GM10266 (cell line): Measurements from ENCODE around the gene TRMT10C.
"Not testable (repeated sequence)": the region's sequence is repeated elsewhere in the genome, so short reads cannot be mapped to it uniquely, and the experiment has no call there.

Source experiments
- DNase-seq: peaks from one replicate; pipeline ENCODE4 v3.0.0; 2012; ENCODE audit errors: extremely low spot score
- CTCF ChIP-seq: IDR thresholded peaks from 2 replicates; pipeline ENCODE4 v1.5.1; 2012; ENCODE audit warnings: mild to moderate bottlenecking, low read depth; ENCODE audit not compliant: control insufficient read depth, insufficient read depth; ENCODE audit errors: missing control alignments

The TRMT10C gene

GRCh38 chr3:101533603-101533968 lies 28.1 kb upstream of the TRMT10C start:
- no peak for DNase-seq
- TF ChIP-seq CTCF = no peak

GRCh38 chr3:101535221-101535620 lies 26.4 kb upstream of the TRMT10C start:
- DNase-seq = no peak
- TF ChIP-seq CTCF = no peak

DNA sequence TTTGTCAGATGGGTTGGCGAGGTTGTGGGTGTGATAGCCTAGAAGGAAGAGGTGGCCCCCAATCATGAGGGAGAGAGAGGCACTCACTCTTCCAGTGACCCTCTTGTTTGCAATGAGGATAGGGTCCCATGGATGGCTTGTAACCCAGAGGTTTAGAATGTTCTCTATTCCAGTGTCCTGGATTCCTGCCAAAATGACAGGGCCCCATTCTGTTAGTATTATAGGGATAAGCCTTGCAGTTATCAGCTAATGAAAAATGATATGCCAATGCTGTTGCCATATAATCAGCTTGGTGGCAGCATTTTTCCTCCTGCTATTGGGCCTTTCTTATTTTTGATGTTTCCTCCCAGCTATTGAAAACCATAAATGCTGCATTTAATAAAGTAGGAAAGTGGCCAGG lies 25.4 kb upstream of the TRMT10C start:
- TF ChIP-seq CTCF = no peak
- DNase-seq = no peak

DNA sequence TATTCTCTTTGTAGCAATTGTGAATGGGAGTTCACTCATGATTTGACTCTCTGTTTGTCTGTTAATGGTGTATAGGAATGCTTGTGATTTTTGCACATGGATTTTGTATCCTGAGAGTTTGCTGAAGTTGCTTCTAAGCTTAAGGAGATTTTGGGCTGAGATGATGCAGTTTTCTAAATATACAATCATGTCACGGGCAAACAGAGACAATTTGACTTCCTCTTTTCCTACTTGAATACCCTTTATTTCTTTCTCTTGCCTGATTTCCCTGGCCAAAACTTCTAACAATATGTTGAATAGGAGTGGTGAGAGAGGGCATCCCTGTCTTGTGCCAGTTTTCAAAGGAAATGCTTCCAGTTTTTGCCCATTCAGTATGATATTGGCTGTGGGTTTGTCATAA lies 24.7 kb upstream of the TRMT10C start:
- DNase-seq = not testable (repeated sequence)

DNA sequence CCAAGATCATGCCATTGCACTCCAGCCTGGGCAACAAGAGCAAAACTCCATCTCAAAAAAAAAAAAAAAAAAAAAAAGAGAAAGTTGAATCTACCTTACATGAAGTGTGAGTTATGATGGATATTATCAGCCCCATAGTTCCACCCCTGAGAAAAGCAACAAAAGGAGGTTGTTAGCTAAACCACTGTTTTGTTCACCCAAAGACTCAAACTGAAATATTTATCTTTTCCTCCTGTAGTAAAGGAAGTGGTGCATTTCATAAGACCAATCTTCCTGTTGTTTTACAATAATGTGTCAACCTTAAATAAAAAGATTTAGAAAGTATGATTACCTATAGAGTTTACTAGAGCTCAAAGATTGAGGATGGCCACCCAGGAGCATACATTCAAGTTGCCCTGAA lies 18.7 kb upstream of the TRMT10C start:
- TF ChIP-seq CTCF = no peak
- no peak for DNase-seq

GRCh38 chr3:101544161-101544850 lies 17.4 kb upstream of the TRMT10C start:
- no peak for DNase-seq
- TF ChIP-seq CTCF = no peak

GRCh38 chr3:101548527-101549105 lies 13.1 kb upstream of the TRMT10C start:
- TF ChIP-seq CTCF = no peak
- DNase-seq = no peak

- no peak for TF ChIP-seq CTCF
- no peak for DNase-seq
Measured at GRCh38 chr3:101549473-101549872, 12.2 kb upstream of the TRMT10C start.

- not testable (repeated sequence) for DNase-seq
Measured at GRCh38 chr3:101551359-101552081, 10.1 kb upstream of the TRMT10C start.

GRCh38 chr3:101553381-101553780 lies 8.3 kb upstream of the TRMT10C start:
- not testable (repeated sequence) for DNase-seq
